PC-3 (cell line): ENCODE data around the gene RFTN2.

Source experiments
- EZH2 ChIP-seq: fragments of 300-600 bp; sonication (generic); IDR thresholded peaks from one replicate; pipeline ENCODE4 v1.6.1; 2017; ENCODE audit warnings: antibody characterized with exemption, mild to moderate bottlenecking, low read length; ENCODE audit not compliant: unreplicated experiment
- TF ChIP-seq, protein P1 (sequence below): fragments of 300-600 bp; sonication (generic); conservative IDR thresholded peaks from 2 replicates; pipeline ENCODE4 v1.5.1; 2017; ENCODE audit warnings: antibody characterized with exemption, low read depth, mild to moderate bottlenecking, low read length

DNA sequence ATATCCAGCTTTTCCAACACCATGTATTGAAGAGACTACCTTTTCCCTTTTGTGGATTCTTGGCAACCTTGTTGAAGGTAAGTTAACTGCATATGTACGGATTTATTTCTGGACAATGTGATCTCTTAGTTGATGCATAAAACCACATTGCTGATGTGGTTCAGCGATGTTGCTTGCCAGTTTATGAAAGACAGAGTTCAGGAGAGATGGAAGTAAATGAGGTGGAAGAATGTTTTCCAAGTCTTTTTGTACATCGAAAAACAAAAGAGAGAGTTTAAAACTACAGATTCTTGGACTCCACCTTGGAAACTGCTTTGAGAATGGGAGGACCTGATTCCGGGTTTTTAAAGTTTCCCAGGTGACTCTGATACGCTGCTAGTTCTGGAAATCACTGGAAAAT lies 115.7 kb downstream of the RFTN2 start:
- TF ChIP-seq EZH2, result no peak
- TF ChIP-seq, protein P1, sequence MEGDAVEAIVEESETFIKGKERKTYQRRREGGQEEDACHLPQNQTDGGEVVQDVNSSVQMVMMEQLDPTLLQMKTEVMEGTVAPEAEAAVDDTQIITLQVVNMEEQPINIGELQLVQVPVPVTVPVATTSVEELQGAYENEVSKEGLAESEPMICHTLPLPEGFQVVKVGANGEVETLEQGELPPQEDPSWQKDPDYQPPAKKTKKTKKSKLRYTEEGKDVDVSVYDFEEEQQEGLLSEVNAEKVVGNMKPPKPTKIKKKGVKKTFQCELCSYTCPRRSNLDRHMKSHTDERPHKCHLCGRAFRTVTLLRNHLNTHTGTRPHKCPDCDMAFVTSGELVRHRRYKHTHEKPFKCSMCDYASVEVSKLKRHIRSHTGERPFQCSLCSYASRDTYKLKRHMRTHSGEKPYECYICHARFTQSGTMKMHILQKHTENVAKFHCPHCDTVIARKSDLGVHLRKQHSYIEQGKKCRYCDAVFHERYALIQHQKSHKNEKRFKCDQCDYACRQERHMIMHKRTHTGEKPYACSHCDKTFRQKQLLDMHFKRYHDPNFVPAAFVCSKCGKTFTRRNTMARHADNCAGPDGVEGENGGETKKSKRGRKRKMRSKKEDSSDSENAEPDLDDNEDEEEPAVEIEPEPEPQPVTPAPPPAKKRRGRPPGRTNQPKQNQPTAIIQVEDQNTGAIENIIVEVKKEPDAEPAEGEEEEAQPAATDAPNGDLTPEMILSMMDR, result no peak
